PC-9 (cell line): ENCODE measurements around the gene LRP1. TPM values are rescaled to one million over a fixed set of nuclear protein-coding genes. Genes with fewer than 3 reads are reported as not detected.

Experiments used
- BruUV-seq: library from RNA; stranded (reverse); fragments of 400-500 nt; replicated peaks from 2 replicates; lab custom pipeline; 2021; lab: Mats Ljungman, UMichigan
- CTCF ChIA-PET: fragments of 300-600 bp; sonication (Branson Sonifier 250); formaldehyde crosslinking; loops from one replicate; lab custom pipeline; 2022; ENCODE audit warnings: antibody characterized with exemption; lab: Charles Lee
- POLR2A ChIA-PET: fragments of 300-600 bp; sonication (Branson Sonifier 250); formaldehyde crosslinking; loops from one replicate; lab custom pipeline; 2022; ENCODE audit warnings: antibody characterized with exemption; ENCODE audit not compliant: unreplicated experiment; lab: Charles Lee
- DNase-seq, 2 experiments: peaks; one replicate each; pipeline versions ENCODE4 v3.0.0 to v3.0.0-alpha.2; 2015 to 2022; ENCODE audit warnings: mixed read lengths in 1 of 2
- H2AFZ ChIP-seq: fragments of 200-600 bp; sonication (generic); 2 replicates; pipeline ENCODE4 v1.8.1; 2017; ENCODE audit warnings: antibody characterized with exemption
- H3F3A ChIP-seq: fragments of 200-600 bp; sonication (generic); 2 replicates; pipeline ENCODE4 v1.8.1; 2017; ENCODE audit warnings: antibody characterized with exemption, mild to moderate bottlenecking, low read depth; ENCODE audit not compliant: insufficient read depth
- H3K27ac ChIP-seq: fragments of 200-600 bp; sonication (generic); 2 replicates; pipeline ENCODE4 v1.6.1; 2016; ENCODE audit warnings: mixed run types
- H3K27me3 ChIP-seq: fragments of 200-600 bp; sonication (generic); 2 replicates; pipeline ENCODE4 v1.6.1; 2016; ENCODE audit warnings: low read depth, mixed run types; ENCODE audit not compliant: insufficient read depth
- H3K36me3 ChIP-seq: fragments of 200-600 bp; sonication (generic); 2 replicates; pipeline ENCODE4 v1.6.1; 2016; ENCODE audit warnings: low read depth, mixed run types
- H3K4me1 ChIP-seq: fragments of 200-600 bp; sonication (generic); replicated peaks from 2 replicates; pipeline ENCODE4 v1.6.1; 2016; ENCODE audit warnings: mixed run types; ENCODE audit not compliant: insufficient read depth
- H3K4me2 ChIP-seq: fragments of 200-600 bp; sonication (generic); 2 replicates; pipeline ENCODE4 v1.6.1; 2017; ENCODE audit warnings: mixed run types
- H3K4me3 ChIP-seq: fragments of 200-600 bp; sonication (generic); 2 replicates; pipeline ENCODE4 v1.6.1; 2016; ENCODE audit warnings: mixed run types
- H3K79me2 ChIP-seq: fragments of 200-600 bp; sonication (generic); 2 replicates; pipeline ENCODE4 v1.6.1; 2017; ENCODE audit warnings: low read depth, mixed run types
- H3K9me2 ChIP-seq: fragments of 200-600 bp; sonication (generic); 2 replicates; pipeline ENCODE4 v1.8.1; 2017; ENCODE audit warnings: mild to moderate bottlenecking; ENCODE audit not compliant: insufficient read depth
- H3K9me3 ChIP-seq: fragments of 200-600 bp; sonication (generic); 2 replicates; pipeline ENCODE4 v1.8.1; 2016; ENCODE audit warnings: low read depth; ENCODE audit not compliant: insufficient read depth
- H4K20me1 ChIP-seq: fragments of 200-600 bp; sonication (generic); 2 replicates; pipeline ENCODE4 v1.8.1; 2017; ENCODE audit not compliant: insufficient read depth
- EZH2 ChIP-seq: fragments of 200-600 bp; sonication (generic); IDR thresholded peaks from 2 replicates; pipeline ENCODE4 v1.8.0; 2017; ENCODE audit warnings: antibody characterized with exemption, low read depth
- intact Hi-C: fragments of 100-400 bp; cut with micrococcal nuclease; formaldehyde crosslinking; loops from one replicate; pipeline ENCODE4 v1.10.0; 2022; ENCODE audit not compliant: unreplicated experiment
- total RNA-seq: library from RNA; stranded (reverse); gene quantifications from 2 replicates; pipeline ENCODE4 v1.2.3, GENCODE V29; 2021
- TF ChIP-seq, protein P1 (sequence below): fragments of 200-600 bp; sonication (generic); conservative IDR thresholded peaks from 2 replicates; pipeline ENCODE4 v1.6.1; 2017; ENCODE audit warnings: mixed run types, antibody characterized with exemption, mild to moderate bottlenecking, moderate library complexity

Gene LRP1
- total RNA-seq, 1 experiment from 2014 or later = 51.4 TPM

DNA sequence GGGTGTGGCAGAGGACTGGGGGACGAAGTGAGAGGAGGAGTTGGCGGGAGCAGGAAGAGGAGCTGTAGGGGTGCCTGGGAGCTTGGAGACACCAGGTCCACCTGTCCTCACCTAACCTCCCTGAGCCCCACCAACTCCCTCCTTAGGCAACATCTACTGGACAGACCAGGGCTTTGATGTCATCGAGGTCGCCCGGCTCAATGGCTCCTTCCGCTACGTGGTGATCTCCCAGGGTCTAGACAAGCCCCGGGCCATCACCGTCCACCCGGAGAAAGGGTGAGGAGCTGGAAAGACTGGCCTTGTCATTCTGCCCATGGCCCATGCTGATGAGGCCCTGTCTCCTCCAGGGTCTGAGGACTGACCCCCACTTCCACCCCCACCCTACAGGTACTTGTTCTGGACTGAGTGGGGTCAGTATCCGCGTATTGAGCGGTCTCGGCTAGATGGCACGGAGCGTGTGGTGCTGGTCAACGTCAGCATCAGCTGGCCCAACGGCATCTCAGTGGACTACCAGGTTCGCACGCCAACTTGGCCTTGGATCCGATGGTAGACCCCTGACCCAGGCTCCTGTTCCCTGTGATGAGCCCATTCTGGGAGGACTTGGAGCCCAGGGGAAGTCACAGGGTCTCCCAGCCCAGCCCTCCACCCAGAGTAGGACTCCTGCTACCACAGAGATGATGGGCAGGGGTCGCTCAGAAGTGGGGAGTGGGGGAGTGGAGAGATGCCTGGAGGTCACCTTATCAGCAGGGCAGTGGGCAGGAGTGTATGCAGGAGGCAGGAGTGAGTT is 55.8 kb downstream of the LRP1 start:
- Histone ChIP-seq H2AFZ (no peak overlapping the region), H3K27ac (no peak overlapping the region), H3K4me2 (no peak overlapping the region), H3F3A (no peaks in the 10 kb centered on the region), H3K36me3 (no peaks in the 10 kb centered on the region), H3K9me2 (no peaks in the 10 kb centered on the region), H4K20me1 (no peaks in the 10 kb centered on the region), H3K79me2 (no peaks in the 10 kb centered on the region), H3K4me1 (no peaks in the 10 kb centered on the region), H3K27me3 (no peaks in the 10 kb centered on the region), H3K9me3 (no peaks in the 10 kb centered on the region), H3K4me3 (no peak overlapping the region)
- intact Hi-C loops = loop anchor here (1.0 to 10.0 kb wide), 5 partner anchors 58 to 349 kb away; no protein-coding TSS in a partner anchor
- TF ChIP-seq, protein P1, sequence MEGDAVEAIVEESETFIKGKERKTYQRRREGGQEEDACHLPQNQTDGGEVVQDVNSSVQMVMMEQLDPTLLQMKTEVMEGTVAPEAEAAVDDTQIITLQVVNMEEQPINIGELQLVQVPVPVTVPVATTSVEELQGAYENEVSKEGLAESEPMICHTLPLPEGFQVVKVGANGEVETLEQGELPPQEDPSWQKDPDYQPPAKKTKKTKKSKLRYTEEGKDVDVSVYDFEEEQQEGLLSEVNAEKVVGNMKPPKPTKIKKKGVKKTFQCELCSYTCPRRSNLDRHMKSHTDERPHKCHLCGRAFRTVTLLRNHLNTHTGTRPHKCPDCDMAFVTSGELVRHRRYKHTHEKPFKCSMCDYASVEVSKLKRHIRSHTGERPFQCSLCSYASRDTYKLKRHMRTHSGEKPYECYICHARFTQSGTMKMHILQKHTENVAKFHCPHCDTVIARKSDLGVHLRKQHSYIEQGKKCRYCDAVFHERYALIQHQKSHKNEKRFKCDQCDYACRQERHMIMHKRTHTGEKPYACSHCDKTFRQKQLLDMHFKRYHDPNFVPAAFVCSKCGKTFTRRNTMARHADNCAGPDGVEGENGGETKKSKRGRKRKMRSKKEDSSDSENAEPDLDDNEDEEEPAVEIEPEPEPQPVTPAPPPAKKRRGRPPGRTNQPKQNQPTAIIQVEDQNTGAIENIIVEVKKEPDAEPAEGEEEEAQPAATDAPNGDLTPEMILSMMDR = no peak
- TF ChIP-seq EZH2 = no peak
- CTCF ChIA-PET = interaction anchor here (1.0 kb wide), 1 partner anchor 57 kb away, joined by 3 read pairs; no protein-coding TSS in a partner anchor
- no peak for DNase-seq
- POLR2A ChIA-PET = no interaction called here
- BruUV-seq = no TSS peak

DNA sequence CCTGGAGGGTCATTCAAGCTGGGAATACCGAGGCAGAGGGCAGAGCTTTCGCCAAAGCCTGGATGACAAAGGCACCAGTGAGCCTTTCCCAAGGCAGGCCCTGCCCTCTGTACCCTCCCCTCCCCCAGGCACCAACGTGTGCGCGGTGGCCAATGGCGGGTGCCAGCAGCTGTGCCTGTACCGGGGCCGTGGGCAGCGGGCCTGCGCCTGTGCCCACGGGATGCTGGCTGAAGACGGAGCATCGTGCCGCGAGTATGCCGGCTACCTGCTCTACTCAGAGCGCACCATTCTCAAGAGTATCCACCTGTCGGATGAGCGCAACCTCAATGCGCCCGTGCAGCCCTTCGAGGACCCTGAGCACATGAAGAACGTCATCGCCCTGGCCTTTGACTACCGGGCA is 57.1 kb downstream of the LRP1 start:
- no TSS peak for BruUV-seq
- no peaks in the 10 kb centered on the region for H4K20me1 ChIP-seq
- H3F3A ChIP-seq = no peaks in the 10 kb centered on the region
- CTCF ChIA-PET = no interaction called here
- no peaks in the 10 kb centered on the region for H3K79me2 ChIP-seq
- H3K27ac ChIP-seq = no peak overlapping the region
- H3K4me1 ChIP-seq = no peaks in the 10 kb centered on the region
- no peaks in the 10 kb centered on the region for H3K9me2 ChIP-seq
- H3K36me3 ChIP-seq = no peaks in the 10 kb centered on the region
- POLR2A ChIA-PET = no interaction called here
- H3K9me3 ChIP-seq = no peaks in the 10 kb centered on the region
- no peak for TF ChIP-seq EZH2
- TF ChIP-seq, protein P1 = no peak
- H2AFZ ChIP-seq = no peak overlapping the region
- intact Hi-C loops = loop anchor here (10.0 kb wide), 1 partner anchor 351 kb away; no protein-coding TSS in a partner anchor
- H3K4me2 ChIP-seq = no peak overlapping the region
- no peaks in the 10 kb centered on the region for H3K27me3 ChIP-seq
- no peak for DNase-seq
- H3K4me3 ChIP-seq = no peak overlapping the region

DNA sequence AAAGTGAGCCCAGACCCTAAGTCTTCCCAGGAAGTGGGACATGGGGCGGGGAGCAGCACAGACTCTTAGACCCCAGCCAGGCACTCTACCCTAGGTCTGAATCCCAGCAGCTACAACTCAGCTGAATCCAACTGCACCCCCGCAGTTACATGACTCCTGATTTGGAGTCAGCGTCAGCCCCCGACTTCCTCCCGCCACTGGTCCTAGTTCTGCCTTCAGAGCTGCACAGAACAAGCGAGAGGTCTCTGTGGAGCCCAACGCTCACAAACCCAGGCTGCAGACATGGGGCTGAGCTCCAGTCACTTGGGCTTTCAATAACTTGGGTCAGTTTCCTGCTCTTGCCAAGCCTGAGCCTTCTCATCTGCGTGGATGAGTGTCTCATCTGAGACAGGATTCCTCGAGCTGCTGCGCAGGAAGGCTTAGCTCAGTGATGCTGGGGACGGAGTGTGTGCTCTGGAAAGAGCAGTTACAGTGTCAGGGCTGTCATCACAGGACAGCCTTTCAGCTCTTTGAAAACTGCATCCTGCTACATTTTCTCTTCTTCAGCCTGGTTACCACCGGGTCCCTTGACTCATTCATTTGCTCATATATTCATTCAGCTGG is 57.7 kb downstream of the LRP1 start:
- no peaks in the 10 kb centered on the region for H3K9me3 ChIP-seq
- CTCF ChIA-PET = no interaction called here
- POLR2A ChIA-PET = no interaction called here

More for the DNA sequence above, 57.7 kb downstream of the LRP1 start:
- H3K79me2 ChIP-seq = no peaks in the 10 kb centered on the region
- no peak overlapping the region for H3K27ac ChIP-seq
- H3K4me2 ChIP-seq = no peak overlapping the region
- H3K27me3 ChIP-seq = no peaks in the 10 kb centered on the region
- H3K4me1 ChIP-seq = no peaks in the 10 kb centered on the region
- no peaks in the 10 kb centered on the region for H3K36me3 ChIP-seq
- no peaks in the 10 kb centered on the region for H3F3A ChIP-seq
- DNase-seq = no peak
- no peaks in the 10 kb centered on the region for H4K20me1 ChIP-seq
- H3K9me2 ChIP-seq = no peaks in the 10 kb centered on the region
- no peak overlapping the region for H2AFZ ChIP-seq
- no peak overlapping the region for H3K4me3 ChIP-seq
- intact Hi-C loops = loop anchor here (10.0 kb wide), 1 partner anchor 351 kb away; no protein-coding TSS in a partner anchor
- no TSS peak for BruUV-seq
- TF ChIP-seq, protein P1 = no peak
- TF ChIP-seq EZH2 = no peak
